NCI-H2196 (cell line): ENCODE data around the gene ABCF3.

ENCODE experiments used
- DNase-seq: peaks from one replicate; lab custom pipeline; 2025; ENCODE audit not compliant: unreplicated experiment; lab: John Stamatoyannopoulos, UW

ABCF3 gene

DNA sequence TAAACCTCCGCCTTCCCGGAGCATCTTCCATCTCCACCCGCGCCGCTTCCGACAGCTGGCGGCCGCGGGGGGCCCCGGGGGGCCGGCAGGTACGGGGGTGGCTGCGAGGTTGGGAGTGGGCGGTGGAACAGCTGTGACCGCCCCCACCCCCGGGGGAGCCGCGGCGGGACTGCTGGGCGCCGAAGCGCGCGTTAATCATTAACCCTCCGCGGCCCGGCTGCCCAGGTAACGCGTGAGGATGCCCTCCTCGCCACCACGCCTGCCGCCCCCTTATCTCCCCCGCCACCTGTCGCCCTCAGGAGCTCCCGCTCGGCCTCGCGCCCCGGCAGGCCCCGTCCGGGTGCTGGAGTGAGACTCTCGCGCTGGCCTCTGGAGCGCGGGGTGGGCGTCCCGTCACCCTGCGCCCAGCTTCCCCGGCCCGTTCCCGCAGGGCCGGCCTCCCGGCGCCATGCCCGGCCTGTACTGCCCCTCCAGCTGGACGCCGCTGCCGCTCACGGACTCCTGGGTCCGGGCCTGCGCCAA lies 44.1 kb downstream of the ABCF3 start:
- no peak for DNase-seq

DNA sequence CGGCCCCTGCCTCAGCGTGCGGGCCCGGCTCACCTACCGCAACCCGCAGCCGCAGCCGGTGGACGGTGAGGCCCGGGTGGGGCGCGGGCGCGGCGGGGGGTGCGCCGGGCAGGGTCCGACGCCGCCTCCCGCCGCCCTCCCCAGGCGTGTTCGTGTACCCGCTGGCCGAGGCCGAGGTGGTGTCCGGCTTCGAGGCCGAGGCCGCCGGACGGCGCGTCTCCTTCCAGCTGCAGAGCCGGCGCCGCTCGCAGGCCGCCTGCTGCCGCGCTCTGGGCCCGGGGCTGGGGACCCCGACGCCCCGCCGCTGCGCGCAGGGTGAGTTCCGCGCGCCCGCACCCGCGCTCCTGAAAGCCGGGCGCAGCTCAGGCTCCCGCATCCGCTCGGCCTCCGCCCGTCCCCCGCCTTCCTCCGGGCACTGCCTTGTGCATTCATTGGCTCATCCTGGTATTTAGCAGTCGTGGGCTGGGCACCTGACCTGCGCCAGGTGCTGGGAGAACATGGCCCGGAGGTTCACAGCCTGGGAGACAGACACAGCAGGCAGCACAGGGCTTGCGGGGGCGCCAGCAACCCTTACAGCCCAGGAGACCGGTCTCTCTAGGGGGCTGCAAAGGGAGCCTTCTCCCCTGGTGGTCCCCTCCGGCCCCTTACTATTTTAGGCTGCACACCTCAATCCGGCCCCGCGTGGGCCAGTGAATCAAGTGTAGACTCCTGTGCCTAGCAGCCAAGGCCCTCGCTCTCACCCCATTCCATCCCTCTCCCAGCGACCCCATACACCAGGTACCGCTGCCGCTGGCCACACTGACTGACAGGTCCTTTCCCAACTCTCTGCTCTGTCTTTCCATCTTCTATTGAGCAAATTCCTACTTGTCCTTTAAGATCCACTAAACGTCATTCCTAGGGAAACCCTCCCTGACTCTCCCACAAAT lies 44.9 kb downstream of the ABCF3 start:
- peak; percentile 86 for DNase-seq

DNA sequence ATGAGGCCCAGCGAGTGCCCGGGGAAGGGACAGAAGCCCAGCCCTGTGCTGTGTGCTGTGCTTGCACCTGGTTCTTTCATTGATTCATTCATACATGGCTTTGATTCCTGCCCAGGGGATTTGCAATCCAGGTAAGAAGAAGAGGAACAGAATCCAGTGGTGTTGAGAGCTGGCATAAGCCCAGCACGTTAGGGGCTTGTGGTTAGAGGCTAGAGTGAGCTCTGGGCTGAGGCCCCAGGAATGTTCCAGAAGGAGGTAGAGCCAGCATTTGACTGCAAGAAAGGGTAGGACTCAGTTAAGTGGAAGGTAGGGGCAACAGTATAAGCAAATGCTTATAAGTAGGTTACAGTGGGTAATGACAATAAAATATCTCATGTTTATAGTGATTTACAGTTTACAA lies 45.7 kb downstream of the ABCF3 start:
- no peak for DNase-seq

DNA sequence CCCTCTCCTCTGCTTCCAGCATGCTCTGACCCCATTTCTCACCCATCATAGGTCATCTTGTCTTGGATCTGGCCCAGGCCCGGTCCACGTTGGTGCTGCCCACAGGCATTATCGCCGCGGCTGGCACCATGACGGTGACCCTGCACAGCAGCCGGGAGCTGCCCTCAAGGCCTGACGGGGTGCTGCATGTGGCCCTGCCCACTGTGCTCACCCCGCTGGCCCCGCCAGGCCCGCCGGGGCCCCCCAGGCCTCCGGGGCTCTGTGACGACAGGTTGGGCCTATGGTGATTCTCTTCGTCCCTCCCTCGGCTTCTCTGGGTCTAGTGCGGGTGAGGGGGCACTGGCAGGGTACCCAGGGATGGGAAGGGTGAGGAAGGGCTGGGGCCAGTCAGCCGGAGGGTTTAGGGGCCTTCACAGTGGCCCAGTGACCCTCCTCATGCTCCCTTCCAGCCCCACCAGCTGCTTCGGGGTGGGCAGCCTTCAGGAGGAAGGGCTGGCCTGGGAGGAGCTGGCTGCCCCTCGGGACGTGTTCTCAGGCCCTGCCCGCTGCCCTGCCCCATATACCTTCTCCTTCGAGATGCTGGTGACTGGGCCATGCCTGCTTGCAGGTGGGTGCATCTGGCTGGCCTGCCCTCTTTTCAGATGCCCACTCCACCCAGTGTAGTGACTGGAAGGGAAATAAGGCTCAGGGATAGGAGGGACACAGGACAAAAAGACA lies 47.3 kb downstream of the ABCF3 start:
- no peak for DNase-seq

DNA sequence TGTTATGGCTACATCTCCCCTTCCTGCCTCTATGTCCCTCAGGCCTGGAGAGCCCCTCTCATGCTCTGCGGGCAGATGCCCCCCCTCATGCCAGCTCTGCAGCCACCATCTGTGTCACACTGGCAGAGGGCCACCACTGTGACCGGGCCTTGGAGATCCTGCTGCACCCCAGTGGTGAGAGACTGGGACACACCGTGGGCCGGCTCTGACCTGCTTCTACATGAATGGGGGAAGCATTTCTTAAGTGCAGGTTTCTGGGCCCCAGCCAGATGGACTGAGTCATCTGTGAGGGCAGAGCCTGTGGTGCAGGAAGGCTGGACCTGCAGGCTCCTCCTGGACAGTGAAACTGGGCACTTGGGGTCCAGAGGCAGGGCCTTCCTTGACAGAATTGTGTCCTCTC lies 48.2 kb downstream of the ABCF3 start:
- peak; percentile 96 for DNase-seq

DNA sequence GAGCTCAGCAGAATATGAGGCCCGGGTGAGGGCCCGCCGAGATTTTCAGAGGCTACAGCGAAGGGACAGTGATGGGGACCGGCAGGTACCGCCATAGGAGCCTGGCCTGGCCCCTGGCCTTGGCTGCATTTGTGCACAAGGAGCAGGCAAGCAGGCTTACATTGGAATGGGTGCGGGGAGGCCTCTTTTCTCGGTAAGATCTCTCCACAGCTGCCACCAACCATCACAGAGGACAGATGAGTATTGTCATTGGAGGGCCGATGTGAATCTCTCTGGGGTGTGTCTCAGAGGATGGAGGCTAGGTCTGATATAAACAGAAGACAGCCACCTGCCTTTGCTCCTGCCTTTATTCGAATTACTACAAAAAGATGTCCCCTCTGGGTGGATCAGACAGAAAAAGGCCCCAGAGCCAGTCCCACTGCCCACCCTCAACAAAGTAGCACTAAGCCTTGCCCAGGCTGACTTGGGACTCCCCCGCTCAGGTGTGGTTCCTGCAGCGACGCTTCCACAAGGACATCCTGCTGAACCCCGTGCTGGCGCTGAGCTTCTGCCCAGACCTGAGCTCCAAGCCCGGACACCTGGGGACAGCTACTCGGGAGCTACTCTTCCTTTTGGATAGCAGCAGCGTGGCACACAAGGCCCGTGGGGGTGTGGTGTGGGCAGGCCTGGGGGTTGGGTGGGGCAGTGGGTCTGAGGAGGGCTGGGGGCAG lies 48.8 kb downstream of the ABCF3 start:
- no peak for DNase-seq

DNA sequence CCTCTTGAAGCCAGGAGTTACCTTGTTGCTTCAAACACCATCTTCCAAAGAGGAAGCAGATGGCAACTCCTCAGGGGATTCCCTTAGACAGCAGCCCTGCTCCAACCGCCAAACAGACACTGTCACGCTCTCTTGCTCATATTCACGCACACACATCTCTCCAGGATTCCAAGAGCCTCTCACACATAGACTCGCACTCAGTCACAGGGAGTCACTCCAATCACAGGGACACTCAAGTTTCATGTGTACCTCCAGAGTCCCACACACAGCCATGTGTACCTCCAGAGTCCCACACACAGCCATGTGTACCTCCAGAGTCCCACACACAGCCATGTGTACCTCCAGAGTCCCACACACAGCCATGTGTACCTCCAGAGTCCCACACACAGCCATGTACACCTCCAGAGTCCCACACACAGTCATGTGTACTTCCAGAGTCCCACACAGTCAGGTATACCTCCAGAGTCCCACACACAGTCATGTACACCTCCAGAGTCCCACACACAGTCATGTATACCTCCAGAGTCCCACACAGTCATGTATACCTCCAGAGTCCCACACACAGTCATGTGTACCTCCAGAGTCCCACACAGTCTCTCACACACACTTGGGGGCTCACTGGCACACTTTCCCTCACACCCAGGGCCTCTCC lies 49.5 kb downstream of the ABCF3 start:
- DNase-seq = no peak

DNA sequence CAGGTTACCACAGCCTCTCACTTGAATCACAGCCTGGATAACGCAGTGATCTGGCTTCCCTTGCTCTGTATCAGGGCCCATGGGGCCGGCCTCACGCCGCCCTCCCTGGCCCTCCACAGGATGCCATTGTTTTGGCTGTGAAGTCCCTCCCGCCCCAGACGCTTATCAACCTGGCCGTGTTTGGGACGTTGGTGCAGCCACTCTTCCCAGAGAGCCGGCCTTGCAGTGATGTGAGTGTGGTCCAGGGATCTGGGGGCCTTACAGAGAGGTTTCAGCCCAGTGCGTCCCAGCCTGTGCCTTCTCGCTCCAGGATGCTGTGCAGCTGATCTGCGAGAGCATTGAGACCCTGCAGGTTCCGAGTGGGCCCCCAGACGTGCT lies 50.0 kb downstream of the ABCF3 start:
- no peak for DNase-seq

DNA sequence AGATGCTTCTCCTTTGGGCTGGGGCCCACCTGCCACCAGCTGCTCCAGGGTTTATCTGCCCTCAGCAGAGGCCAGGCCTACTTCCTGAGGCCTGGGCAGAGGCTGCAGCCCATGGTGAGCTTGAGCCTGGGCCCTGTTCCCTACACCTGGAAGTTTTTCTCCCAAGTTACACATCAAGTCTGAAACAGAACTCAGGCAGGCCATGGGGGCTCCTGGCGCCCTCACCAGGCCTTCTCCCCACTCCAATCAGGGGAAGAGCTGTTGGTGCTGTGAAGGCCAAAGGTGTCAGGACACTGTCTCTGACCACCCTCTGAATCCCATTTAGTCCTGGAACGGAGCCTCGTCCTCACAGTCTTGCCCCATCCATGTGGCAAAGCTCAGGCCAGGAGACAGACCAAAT lies 50.6 kb downstream of the ABCF3 start:
- no peak for DNase-seq

DNA sequence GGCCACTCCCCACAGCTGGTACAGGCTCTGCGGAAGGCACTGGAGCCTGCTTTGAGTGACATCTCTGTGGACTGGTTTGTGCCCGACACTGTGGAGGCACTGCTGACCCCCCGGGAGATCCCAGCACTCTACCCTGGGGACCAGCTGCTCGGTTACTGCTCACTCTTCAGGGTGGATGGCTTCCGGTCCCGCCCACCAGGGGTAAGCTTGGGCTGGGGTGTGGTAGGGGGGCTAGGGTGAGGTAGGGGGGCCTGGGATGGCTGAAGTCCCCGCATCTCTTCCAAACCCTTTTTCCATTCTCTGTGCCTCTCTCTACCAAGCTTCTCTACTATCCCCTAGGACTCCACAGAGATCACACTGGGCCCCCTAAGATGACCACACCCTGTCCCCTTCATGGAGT lies 51.2 kb downstream of the ABCF3 start:
- DNase-seq = no peak

DNA sequence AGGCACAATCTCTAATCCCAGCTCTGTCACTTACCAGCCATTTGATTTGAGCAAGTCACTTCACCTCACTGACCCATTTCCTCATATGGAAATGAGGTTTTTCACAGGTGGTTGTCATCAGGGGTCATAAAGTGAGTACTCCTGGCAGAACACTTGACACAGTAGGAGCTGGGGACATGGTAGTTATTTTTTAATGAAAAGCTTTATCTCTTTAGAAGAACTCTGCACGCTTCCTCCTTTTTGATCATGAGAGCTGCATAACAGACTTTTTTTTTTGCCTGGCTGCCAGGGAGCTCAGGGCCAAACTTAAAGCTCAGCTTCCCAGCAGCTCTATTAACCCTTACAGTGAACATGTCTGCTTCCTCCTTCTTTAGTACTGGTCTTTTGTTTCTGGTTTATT lies 51.8 kb downstream of the ABCF3 start:
- no peak for DNase-seq

DNA sequence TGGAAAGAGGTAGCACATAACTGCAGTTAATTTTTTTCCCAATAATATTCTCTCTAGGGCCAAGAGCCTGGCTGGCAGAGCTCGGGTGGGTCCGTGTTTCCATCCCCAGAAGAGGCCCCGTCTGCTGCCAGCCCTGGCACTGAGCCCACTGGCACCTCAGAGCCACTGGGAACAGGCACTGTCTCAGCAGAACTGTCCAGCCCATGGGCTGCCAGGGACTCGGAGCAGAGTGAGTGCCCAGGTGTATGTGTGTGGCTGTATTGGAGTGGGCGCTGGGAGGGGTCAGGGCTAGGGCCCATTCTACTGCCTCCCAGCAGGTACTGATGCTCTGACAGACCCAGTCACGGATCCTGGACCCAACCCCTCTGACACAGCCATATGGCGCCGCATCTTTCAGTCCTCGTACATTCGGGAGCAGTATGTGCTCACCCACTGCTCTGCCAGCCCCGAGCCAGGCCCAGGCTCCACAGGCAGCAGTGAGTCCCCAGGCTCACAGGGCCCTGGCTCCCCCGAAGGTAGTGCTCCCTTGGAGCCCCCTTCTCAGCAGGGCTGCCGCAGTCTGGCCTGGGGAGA lies 52.3 kb downstream of the ABCF3 start:
- DNase-seq = no peak

DNA sequence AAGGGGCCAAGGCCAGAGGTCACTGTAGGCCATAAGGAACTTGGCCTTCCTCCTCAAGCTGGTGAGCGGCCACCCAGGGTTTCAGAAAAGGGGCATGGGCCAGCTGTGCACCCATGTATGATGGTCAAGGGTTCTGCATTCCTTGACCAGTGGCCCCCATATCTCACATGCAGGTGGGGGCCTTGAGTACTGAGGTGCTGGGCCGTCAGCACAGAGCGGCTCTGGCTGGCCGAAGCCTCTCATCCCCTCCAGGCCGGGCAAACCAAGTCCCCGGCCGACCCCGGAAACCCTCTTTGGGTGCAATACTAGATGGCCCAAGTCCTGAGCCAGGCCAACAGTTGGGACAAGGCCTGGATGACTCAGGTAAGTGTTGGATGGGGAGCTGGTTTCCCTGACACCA lies 53.2 kb downstream of the ABCF3 start:
- DNase-seq = no peak

DNA sequence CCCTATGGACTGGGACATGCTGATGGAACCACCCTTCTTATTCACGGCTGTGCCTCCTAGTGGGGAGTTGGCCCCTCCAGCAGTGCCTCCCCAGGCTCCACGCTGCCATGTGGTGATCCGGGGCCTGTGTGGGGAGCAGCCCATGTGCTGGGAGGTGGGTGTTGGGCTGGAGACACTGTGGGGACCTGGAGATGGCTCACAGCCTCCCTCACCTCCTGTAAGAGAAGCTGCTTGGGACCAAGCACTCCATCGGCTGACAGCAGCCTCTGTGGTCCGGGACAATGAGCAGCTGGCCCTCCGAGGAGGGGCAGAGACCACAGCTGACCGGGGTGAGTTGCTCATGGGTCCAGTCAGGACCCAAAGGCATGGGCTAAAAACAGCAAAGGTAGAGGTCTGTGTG lies 53.7 kb downstream of the ABCF3 start:
- DNase-seq = no peak

DNA sequence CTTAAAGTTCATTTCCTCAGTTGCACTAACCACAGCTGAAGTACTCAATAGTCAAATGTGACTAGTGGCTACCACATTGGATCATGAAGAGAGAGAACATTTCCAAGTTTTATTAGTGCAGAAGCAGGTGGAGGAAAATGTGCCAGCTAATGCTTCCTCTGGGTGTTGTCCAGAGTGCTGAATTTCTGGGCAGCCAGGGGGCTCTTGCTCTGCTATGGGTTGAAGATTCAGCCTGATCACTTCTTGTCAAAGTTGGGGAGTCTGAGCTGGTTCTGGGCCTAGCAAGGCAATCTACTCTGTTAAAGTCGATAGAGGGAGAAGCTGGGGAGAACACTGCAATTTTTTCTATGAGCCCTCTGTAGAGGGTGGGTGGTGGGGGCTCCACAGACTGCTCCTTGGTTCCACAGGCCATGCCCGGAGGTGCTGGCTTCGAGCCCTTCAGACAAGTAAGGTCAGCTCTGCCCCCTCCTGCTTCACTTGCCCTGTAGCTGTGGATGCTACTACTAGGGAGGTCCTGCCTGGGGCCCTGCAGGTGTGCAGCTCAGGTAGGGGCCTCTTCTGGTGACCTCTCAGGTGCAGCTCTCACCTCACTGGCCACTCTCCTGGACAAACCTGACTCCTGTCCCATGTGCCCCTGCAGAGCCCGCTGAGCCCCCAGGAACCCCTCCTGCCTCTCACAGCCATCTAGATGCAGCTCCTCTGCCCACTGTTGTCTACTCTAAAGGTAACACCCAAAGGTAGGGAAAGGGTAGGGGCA lies 54.6 kb downstream of the ABCF3 start:
- no peak for DNase-seq

DNA sequence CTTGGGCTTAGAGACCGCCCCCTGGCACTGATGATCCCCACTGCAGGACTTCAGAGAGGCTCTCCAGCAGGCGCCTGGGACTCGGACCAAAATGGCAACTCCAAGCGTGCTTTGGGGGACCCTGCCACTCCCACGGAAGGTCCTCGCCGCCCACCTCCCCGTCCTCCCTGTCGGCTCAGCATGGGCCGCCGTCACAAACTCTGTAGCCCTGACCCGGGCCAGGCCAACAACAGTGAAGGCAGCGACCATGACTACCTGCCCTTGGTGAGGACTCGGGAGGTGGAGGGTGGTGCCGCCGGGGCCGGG lies 55.1 kb downstream of the ABCF3 start:
- no peak for DNase-seq

DNA sequence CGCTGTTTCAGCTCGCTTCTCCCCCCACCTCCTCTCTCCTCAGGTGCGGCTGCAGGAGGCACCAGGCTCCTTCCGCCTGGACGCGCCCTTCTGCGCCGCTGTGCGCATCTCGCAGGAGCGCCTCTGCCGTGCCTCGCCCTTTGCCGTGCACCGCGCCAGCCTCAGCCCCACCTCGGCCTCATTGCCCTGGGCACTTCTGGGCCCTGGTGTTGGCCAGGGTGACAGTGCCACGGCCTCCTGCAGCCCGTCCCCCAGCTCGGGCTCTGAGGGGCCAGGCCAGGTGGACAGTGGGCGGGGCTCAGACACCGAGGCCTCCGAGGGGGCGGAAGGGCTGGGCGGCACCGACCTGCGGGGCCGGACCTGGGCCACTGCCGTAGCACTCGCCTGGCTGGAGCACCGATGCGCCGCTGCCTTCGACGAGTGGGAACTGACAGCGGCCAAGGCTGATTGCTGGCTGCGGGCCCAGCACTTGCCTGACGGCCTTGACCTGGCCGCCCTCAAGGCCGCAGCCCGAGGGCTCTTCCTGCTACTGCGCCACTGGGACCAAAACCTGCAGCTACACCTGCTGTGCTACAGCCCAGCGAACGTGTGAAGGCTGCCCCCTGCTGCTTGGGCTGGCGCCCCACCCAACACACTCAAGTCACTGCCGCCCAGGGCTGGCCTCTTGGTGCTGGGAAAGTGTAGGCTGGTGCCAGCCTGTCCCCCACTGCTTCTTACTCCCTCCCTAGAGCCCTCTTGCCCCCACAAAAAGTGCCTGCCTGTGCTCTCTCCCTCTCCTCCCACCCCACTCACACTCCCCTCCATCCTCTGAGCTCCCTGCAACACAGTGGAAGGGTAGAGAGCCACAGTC lies 55.7 kb downstream of the ABCF3 start:
- peak; percentile 99 for DNase-seq

DNA sequence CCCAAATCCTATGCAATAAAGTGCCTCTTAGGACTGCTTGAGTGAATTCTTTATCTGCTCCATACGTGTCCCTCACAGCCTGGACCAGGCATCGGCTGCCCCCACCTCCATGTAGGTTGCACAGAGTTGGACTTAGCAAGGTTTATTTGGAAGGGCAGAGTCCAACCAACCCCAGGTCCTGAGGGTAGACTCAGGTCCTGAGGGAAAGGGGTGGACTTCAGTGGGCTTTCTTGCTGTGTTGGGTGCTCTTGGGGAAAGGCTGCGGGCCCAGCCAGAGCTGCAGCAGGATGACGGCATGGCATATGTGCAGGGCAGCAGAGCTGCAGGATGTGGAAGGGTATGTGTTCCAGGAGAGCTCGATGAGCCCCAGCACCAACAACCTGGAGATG lies 56.3 kb downstream of the ABCF3 start:
- DNase-seq = no peak
